A549 treated with GW870086 at 1 μM for 4 hours (cell line): ENCODE data around the gene AKAP9. TPM values are rescaled to one million over a fixed set of nuclear protein-coding genes. Genes with fewer than 3 reads are reported as not detected.

Experiments
- total RNA-seq: library from RNA; stranded (reverse); fragments of 200-300 nt; extraction: Qiagen RNA extraction; gene quantifications from 5 replicates; pipeline ENCODE4 v1.2.3, GENCODE V29; 2022; ENCODE audit warnings: low read depth

The AKAP9 gene
- total RNA-seq: 10.0 to 16.9 TPM (median 14.5 TPM) in 5 replicates

DNA sequence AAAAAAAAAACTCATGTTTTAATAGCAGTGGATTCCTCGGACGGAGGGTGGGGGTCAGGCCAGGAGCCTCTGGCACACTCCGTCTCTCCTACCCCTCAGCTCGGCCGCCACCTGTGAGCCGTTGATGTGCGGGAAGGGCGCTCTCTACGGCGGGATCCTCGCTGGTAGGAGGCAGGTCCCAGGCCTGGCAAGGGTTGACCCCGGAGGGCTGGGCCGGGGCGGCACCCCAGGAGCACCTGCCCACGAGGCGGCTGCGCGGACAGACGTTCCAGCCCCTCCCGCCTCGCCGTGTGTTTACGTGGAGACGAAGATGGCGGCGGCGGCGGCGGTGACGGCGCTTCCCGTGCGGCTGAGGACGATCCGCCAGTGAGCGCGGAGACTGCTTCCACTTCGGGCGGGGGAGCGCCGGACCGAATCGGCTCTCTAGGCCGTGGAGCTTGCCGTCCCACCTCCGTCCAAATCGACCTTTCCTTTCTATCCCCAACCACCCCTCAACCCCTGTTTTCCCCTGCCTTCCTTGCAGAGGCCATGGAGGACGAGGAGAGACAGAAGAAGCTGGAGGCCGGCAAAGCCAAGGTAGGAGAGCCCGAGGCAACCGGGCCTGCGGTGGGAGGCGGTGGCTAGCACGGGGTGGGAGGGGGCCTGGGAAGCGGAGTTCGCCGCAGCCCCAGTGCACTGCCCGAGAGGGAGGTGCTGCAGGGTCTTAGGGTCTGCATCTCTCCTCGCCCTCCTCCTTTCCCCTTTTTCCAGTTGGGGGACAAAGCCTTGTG lies at the start of gene AKAP9:
TSS of gene AKAP9 (plus strand) at position 291 of the 770 bp plus-strand sequence. CDS start at position 529, 238 bp downstream.

DNA sequence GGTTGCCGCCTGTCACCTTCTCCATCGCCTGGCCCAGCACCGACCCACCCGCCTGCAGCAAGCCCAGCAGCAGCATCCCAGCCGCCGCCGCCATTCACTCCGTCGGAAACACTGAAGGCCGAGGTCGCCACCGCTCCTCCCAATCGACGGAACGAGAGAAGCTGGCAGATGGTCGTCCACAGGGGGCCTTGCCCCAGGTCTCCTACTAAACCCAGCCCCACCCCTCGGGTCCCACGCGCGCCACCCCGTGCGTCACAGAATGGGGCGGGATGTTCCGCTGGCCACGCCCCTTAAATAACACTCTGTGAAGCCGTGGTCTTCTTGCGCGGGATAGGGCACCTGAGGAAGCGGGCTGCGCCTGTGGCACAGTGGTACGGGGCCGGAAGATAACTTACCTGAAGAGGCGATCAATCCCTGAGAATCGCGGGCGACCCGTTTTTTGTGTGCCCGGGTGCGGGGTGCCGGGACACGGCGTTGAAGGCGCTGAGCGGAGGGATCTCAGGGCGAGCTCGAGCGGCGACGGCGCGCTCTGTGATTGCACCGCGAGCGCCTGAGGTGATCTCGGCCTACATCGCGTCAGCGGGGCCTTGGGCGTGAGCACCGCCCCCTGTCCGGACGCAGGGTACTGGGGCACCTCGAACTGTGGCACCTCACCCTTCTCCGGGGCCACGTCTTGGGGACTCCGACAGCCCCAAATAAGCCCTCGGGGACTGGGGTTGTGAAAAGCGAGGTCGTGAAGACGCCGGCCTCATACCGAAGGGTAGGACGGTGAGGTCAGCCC lies 193.8 kb downstream of the AKAP9 start, which contains the start of gene CYP51A1:
TSS of gene CYP51A1 (minus strand) at position 207 of the 781 bp plus-strand sequence. CDS start at position 94, 113 bp downstream.

Other genes with a start within 250 kb of the AKAP9 start
- gene MTERF1, start 60.2 kb upstream of the AKAP9 start, total RNA-seq: 10.5 to 13.9 TPM (median 12.6 TPM) in 5 replicates
- 41.0 to 49.3 TPM (median 47.7 TPM) in 5 replicates for gene CYP51A1, start 193.6 kb downstream of the AKAP9 start, total RNA-seq
- not detected in 5 replicates for gene LRRD1, start 238.3 kb downstream of the AKAP9 start, total RNA-seq